ENCODE data around the gene FAM234B.

The FAM234B gene

DNA sequence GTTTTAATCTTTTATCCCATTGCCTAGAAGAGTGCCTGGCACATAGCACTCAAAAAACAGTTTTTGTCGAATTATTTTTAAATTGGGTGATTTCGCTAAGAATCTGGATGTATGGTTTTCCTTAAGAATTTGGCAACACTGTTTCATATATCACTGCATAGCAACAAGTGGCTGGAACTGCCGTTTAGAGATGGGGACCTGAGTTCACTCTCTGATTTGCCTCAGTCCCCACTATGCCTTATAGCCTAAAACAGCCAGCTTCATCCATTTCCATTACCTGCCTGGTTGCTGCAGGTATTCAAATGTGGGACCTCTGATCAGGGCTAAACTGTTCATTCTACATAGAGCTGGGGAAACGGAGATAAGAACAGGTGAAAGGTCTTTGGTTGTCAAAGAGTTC lies 45.9 kb upstream of the FAM234B start:
- Histone ChIP-seq H3K23ac (ENCODE audit: low read length) (no peak overlapping the region), H3K79me2 (ENCODE audit: control insufficient read depth, insufficient read depth, low read length) (no peaks in the 10 kb centered on the region), H3K4ac (ENCODE audit: low read depth, low read length) (no peak overlapping the region), H3K4me2 (ENCODE audit: low read length) (no peak overlapping the region), H3K4me3 (ENCODE audit: low read length) (no peak overlapping the region), H3K56ac (ENCODE audit: low read length) (no peak overlapping the region), H2BK120ac (ENCODE audit: low read depth, low read length) (no peak overlapping the region), H2BK15ac (replicated peaks; ENCODE audit: low read depth) (no peak overlapping the region), H3K27me3 (ENCODE audit: insufficient read depth, low read length, poor library complexity) (no peaks in the 10 kb centered on the region), H3K79me1 (ENCODE audit: low read length) (peaks cover 2% of the 10 kb centered on the region), H3K4me1 (ENCODE audit: control insufficient read depth, low read depth, low read length) (no peaks in the 10 kb centered on the region), H3K9ac (ENCODE audit: low read length) (no peak overlapping the region), H4K8ac (ENCODE audit: low read depth, low read length) (no peak overlapping the region), H4K5ac (ENCODE audit: low read length) (no peak overlapping the region), H2AK5ac (ENCODE audit: low read length) (no peak overlapping the region), H3K27ac (ENCODE audit: low read depth, low read length) (no peak overlapping the region), H3K36me3 (ENCODE audit: control insufficient read depth, insufficient read depth, low read length) (no peaks in the 10 kb centered on the region), H3K18ac (ENCODE audit: low read length) (no peak overlapping the region), H2BK5ac (ENCODE audit: low read length) (no peak overlapping the region)
- DNase-seq = no peak
- WGBS (ENCODE audit: extremely low coverage, insufficient coverage, low lambda C conversion rate) = no CpG with 5 or more reads among the region's 4 CpGs

DNA sequence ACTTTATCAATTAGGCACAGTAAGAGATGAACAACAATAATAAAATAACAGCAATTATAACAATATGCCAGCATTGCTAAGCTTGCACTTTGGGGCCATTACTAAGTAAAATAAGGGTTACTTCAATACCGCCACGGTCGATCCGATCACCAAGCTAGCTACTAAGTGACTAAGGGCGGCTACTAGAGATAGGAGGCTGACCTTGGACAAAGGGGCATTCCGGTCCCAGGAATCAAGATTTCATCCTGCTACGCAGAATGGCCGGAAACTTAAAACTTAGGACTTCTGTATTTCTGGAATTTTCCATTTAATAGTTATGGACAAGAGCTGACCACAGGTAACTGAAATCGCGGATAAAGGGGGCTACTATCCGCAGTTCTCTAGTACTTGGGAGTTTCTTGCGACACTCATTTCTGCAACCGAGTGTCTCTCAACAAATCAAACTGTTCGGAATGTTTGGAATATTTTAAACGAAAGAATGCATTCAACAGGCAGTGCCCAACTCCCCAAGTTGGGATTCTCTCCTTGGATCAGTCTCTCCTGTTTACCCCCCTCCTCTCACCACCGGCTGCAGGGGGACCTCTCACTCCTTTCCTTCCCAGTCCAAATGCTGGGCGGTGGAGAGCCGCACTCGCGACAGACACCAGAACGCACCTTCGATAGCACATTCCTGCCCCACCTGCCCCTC lies 44.8 kb upstream of the FAM234B start:
- H3K79me2 ChIP-seq (ENCODE audit: control insufficient read depth, insufficient read depth, low read length) = no peaks in the 10 kb centered on the region
- peaks cover 2% of the 10 kb centered on the region for H3K79me1 ChIP-seq (ENCODE audit: low read length)
- H2BK120ac ChIP-seq (ENCODE audit: low read depth, low read length) = no peak overlapping the region
- peak overlapping the region; percentile 5 for H3K18ac ChIP-seq (ENCODE audit: low read length)
- no peaks in the 10 kb centered on the region for H3K4me1 ChIP-seq (ENCODE audit: control insufficient read depth, low read depth, low read length)
- no CpG with 5 or more reads among the region's 22 CpGs for WGBS (ENCODE audit: extremely low coverage, insufficient coverage, low lambda C conversion rate)
- H4K8ac ChIP-seq (ENCODE audit: low read depth, low read length) = no peak overlapping the region
- no peak overlapping the region for H3K27ac ChIP-seq (ENCODE audit: low read depth, low read length)
- no peak overlapping the region for H3K23ac ChIP-seq (ENCODE audit: low read length)
- H2AK5ac ChIP-seq (ENCODE audit: low read length) = no peak overlapping the region
- peak overlapping the region; percentile 95 for H3K56ac ChIP-seq (ENCODE audit: low read length)
- H2BK5ac ChIP-seq (ENCODE audit: low read length) = peak overlapping the region; percentile 23
- peak overlapping the region; percentile 80 for H3K4me3 ChIP-seq (ENCODE audit: low read length)
- no peaks in the 10 kb centered on the region for H3K36me3 ChIP-seq (ENCODE audit: control insufficient read depth, insufficient read depth, low read length)
- peak overlapping the region; percentile 77 for H3K4me2 ChIP-seq (ENCODE audit: low read length)
- H3K9ac ChIP-seq (ENCODE audit: low read length) = peak overlapping the region; percentile 88
- no peaks in the 10 kb centered on the region for H3K27me3 ChIP-seq (ENCODE audit: insufficient read depth, low read length, poor library complexity)
- H4K5ac ChIP-seq (ENCODE audit: low read length) = no peak overlapping the region
- H2BK15ac ChIP-seq (replicated peaks; ENCODE audit: low read depth) = no peak overlapping the region
- DNase-seq = no peak
- H3K4ac ChIP-seq (ENCODE audit: low read depth, low read length) = no peak overlapping the region

DNA sequence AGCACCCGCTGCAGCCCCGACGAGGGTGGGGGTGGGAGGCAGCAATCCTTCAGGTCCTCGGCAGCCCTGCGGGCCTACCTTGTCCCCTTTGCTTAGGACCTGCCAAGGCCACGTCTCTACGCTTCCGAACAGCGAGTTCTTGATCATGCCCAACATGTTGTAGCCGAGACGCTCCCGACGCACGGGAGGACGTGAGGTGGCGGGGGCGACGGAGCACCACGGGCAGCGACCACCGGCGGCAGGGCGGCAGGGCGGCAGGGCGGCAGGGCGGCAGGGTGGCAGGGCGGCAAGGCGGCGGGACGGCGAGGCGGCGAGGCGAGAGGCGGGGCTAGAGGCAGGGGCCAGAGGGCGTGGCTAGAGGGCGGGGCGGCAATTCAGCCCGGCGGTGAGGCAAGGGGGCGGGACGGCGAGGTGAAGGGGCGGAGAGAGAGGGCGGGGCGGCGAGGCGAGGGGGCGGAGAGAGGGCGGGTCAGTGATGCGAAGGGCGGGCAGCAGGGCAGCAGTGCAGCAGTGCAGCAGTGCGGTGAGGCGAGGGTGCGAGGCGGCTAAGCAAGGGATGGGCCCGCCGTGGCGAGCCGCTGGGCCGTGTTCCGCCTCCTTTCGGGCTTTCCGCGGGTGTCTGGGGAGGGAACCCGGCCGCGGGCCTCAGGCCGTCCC lies 44.1 kb upstream of the FAM234B start, which contains the start of gene HEBP1:
TSS of gene HEBP1 (minus strand) at position 307 of the 657 bp plus-strand sequence. CDS start at position 156, 151 bp downstream.
- Histone ChIP-seq H3K23ac (ENCODE audit: low read length) (no peak within 1 kb of the TSS), H3K4me1 (ENCODE audit: control insufficient read depth, low read depth, low read length) (no peaks in the 10 kb centered on the region)

DNA sequence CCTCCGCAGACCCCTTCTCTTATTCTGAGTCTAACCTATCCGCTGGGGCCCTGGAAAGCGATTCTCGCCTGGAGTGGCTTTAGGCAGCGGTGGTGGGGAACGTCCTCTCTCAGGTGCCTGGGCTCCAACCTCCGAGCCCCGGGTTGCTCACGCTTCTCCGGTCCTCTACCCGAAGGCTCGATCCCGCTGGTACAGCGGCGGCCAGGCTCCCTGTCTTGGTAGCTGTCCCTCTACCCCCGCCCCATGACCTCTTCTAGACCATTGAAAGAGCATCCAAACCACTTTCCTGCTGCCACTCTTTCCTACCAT lies 43.6 kb upstream of the FAM234B start:
- Histone ChIP-seq H3K56ac (ENCODE audit: low read length) (peak overlapping the region; percentile 79), H3K27me3 (ENCODE audit: insufficient read depth, low read length, poor library complexity) (no peaks in the 10 kb centered on the region), H3K4me3 (ENCODE audit: low read length) (peak overlapping the region; percentile 61), H2AK5ac (ENCODE audit: low read length) (no peak overlapping the region), H3K79me1 (ENCODE audit: low read length) (peaks cover 2% of the 10 kb centered on the region), H2BK5ac (ENCODE audit: low read length) (no peak overlapping the region), H3K23ac (ENCODE audit: low read length) (no peak overlapping the region), H3K4me2 (ENCODE audit: low read length) (peak overlapping the region; percentile 36), H3K4ac (ENCODE audit: low read depth, low read length) (no peak overlapping the region), H3K27ac (ENCODE audit: low read depth, low read length) (peak overlapping the region; percentile 2), H3K79me2 (ENCODE audit: control insufficient read depth, insufficient read depth, low read length) (no peaks in the 10 kb centered on the region), H4K5ac (ENCODE audit: low read length) (no peak overlapping the region), H4K8ac (ENCODE audit: low read depth, low read length) (no peak overlapping the region), H2BK15ac (replicated peaks; ENCODE audit: low read depth) (no peak overlapping the region), H3K4me1 (ENCODE audit: control insufficient read depth, low read depth, low read length) (no peaks in the 10 kb centered on the region), H3K36me3 (ENCODE audit: control insufficient read depth, insufficient read depth, low read length) (no peaks in the 10 kb centered on the region), H3K18ac (ENCODE audit: low read length) (peak overlapping the region; percentile 32), H3K9ac (ENCODE audit: low read length) (peak overlapping the region; percentile 70), H2BK120ac (ENCODE audit: low read depth, low read length) (no peak overlapping the region)
- peak; percentile 73 for DNase-seq
- WGBS (ENCODE audit: extremely low coverage, insufficient coverage, low lambda C conversion rate) = no CpG with 5 or more reads among the region's 16 CpGs

More for the DNA sequence above, 44.1 kb upstream of the FAM234B start, which contains the start of gene HEBP1:
- H2BK5ac ChIP-seq (ENCODE audit: low read length) = peak within 1 kb of the TSS; percentile 23
- H4K5ac ChIP-seq (ENCODE audit: low read length) = no peak within 1 kb of the TSS
- DNase-seq = peak; percentile 91
- H3K79me1 ChIP-seq (ENCODE audit: low read length) = peaks cover 2% of the 10 kb centered on the region
- no peak within 1 kb of the TSS for H2BK15ac ChIP-seq (replicated peaks; ENCODE audit: low read depth)
- peak within 1 kb of the TSS; percentile 8 for H3K27ac ChIP-seq (ENCODE audit: low read depth, low read length)
- no peak within 1 kb of the TSS for H2BK120ac ChIP-seq (ENCODE audit: low read depth, low read length)
- no peak within 1 kb of the TSS for H2AK5ac ChIP-seq (ENCODE audit: low read length)
- peak within 1 kb of the TSS; percentile 95 for H3K56ac ChIP-seq (ENCODE audit: low read length)
- no peaks in the 10 kb centered on the region for H3K27me3 ChIP-seq (ENCODE audit: insufficient read depth, low read length, poor library complexity)
- no peaks in the 10 kb centered on the region for H3K79me2 ChIP-seq (ENCODE audit: control insufficient read depth, insufficient read depth, low read length)
- peak within 1 kb of the TSS; percentile 77 for H3K4me2 ChIP-seq (ENCODE audit: low read length)
- WGBS (ENCODE audit: extremely low coverage, insufficient coverage, low lambda C conversion rate) = no CpG with 5 or more reads among the region's 69 CpGs
- no peak within 1 kb of the TSS for H4K8ac ChIP-seq (ENCODE audit: low read depth, low read length)
- H3K9ac ChIP-seq (ENCODE audit: low read length) = peak within 1 kb of the TSS; percentile 88
- H3K18ac ChIP-seq (ENCODE audit: low read length) = peak within 1 kb of the TSS; percentile 86
- no peak within 1 kb of the TSS for H3K4ac ChIP-seq (ENCODE audit: low read depth, low read length)
- H3K4me3 ChIP-seq (ENCODE audit: low read length) = peak within 1 kb of the TSS; percentile 80
- no peaks in the 10 kb centered on the region for H3K36me3 ChIP-seq (ENCODE audit: control insufficient read depth, insufficient read depth, low read length)

- H3K18ac ChIP-seq (ENCODE audit: low read length) = peak overlapping the region; percentile 86
- peaks cover 2% of the 10 kb centered on the region for H3K79me1 ChIP-seq (ENCODE audit: low read length)
- no peak overlapping the region for H2AK5ac ChIP-seq (ENCODE audit: low read length)
- H3K27me3 ChIP-seq (ENCODE audit: insufficient read depth, low read length, poor library complexity) = no peaks in the 10 kb centered on the region
- H3K4ac ChIP-seq (ENCODE audit: low read depth, low read length) = no peak overlapping the region
- H2BK15ac ChIP-seq (replicated peaks; ENCODE audit: low read depth) = no peak overlapping the region
- peak overlapping the region; percentile 8 for H3K27ac ChIP-seq (ENCODE audit: low read depth, low read length)
- WGBS (ENCODE audit: extremely low coverage, insufficient coverage, low lambda C conversion rate) = no CpG with 5 or more reads among the region's 82 CpGs
- peak overlapping the region; percentile 61 for H3K4me3 ChIP-seq (ENCODE audit: low read length)
- no peak overlapping the region for H4K8ac ChIP-seq (ENCODE audit: low read depth, low read length)
- H3K9ac ChIP-seq (ENCODE audit: low read length) = peak overlapping the region; percentile 70
- H3K56ac ChIP-seq (ENCODE audit: low read length) = peak overlapping the region; percentile 79
- H2BK120ac ChIP-seq (ENCODE audit: low read depth, low read length) = no peak overlapping the region
- no peaks in the 10 kb centered on the region for H3K4me1 ChIP-seq (ENCODE audit: control insufficient read depth, low read depth, low read length)
- peak; percentile 74 for DNase-seq
- no peak overlapping the region for H3K23ac ChIP-seq (ENCODE audit: low read length)
- H3K4me2 ChIP-seq (ENCODE audit: low read length) = peak overlapping the region; percentile 36
- no peak overlapping the region for H2BK5ac ChIP-seq (ENCODE audit: low read length)
- no peaks in the 10 kb centered on the region for H3K36me3 ChIP-seq (ENCODE audit: control insufficient read depth, insufficient read depth, low read length)
- no peak overlapping the region for H4K5ac ChIP-seq (ENCODE audit: low read length)
- H3K79me2 ChIP-seq (ENCODE audit: control insufficient read depth, insufficient read depth, low read length) = no peaks in the 10 kb centered on the region
Observed at GRCh38 chr12:13000925-13001774, 43.0 kb upstream of the FAM234B start.

All from mesendoderm (in vitro differentiated cells).